ENCODE results near the gene NCBP2L. TPM values are rescaled to one million over a fixed set of nuclear protein-coding genes. Genes with fewer than 3 reads are reported as not detected.

Gene NCBP2L
- total and polyA plus RNA-seq, 11 donors = not detected

DNA sequence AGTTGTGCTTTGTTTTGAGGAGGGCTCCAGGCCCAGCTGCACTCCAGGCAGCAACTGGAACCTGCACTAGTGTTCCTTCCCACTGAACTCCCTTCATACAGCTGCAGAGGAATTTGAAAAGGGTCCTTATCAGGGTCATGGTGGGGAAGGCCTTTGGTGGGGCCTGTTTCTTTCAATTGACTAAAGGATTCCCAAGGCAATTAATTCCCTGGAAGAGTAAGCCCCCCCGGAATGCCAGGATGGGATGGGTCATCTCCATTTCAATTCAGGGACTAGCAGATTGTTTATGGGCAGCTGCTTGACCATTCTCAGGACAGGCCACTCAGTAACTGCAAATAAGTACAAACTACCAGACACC, 47.3 kb upstream of the NCBP2L start:
- peaks cover 0 to 6% (median 0%) of the 10 kb centered on the region in 9 donors for H3K27me3 ChIP-seq
- DNase-seq = no peak
- H3K4me1 ChIP-seq = peaks cover 3 to 90% (median 55%) of the 10 kb centered on the region in 12 donors
- intact Hi-C loops (cut with DNase I) = loop anchor here in 1 of 10 donors (10.0 kb wide), 1 partner anchor 95 kb away; the partner anchor contains the start of gene MID2
- no peak overlapping the region for H3K4me3 ChIP-seq
- TF ChIP-seq POLR2A (IDR thresholded peaks at IDR 0.05) = no peak
- H3K27ac ChIP-seq = peak overlapping the region in 9 of 12 donors; percentile 51 to 81 (median 76)
- no peaks in the 10 kb centered on the region for H3K9me3 ChIP-seq
- no peak for ATAC-seq
- H3K36me3 ChIP-seq = no peaks in the 10 kb centered on the region
- 42 to 62% (median 55%) methylated on average over 1 of the region's 1 CpG for WGBS, 4 donors

- H3K4me1 ChIP-seq = peaks cover 3 to 83% (median 52%) of the 10 kb centered on the region in 12 donors
- intact Hi-C loops (cut with DNase I) = loop anchor here in 1 of 10 donors (10.0 kb wide), 1 partner anchor 94 kb away; the partner anchor contains the start of gene MID2
- no peak overlapping the region for H3K4me3 ChIP-seq
- TF ChIP-seq POLR2A (IDR thresholded peaks at IDR 0.05) = no peak
- TF ChIP-seq, protein P1, sequence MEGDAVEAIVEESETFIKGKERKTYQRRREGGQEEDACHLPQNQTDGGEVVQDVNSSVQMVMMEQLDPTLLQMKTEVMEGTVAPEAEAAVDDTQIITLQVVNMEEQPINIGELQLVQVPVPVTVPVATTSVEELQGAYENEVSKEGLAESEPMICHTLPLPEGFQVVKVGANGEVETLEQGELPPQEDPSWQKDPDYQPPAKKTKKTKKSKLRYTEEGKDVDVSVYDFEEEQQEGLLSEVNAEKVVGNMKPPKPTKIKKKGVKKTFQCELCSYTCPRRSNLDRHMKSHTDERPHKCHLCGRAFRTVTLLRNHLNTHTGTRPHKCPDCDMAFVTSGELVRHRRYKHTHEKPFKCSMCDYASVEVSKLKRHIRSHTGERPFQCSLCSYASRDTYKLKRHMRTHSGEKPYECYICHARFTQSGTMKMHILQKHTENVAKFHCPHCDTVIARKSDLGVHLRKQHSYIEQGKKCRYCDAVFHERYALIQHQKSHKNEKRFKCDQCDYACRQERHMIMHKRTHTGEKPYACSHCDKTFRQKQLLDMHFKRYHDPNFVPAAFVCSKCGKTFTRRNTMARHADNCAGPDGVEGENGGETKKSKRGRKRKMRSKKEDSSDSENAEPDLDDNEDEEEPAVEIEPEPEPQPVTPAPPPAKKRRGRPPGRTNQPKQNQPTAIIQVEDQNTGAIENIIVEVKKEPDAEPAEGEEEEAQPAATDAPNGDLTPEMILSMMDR (IDR thresholded peaks at IDR 0.05) = no peak
- DNase-seq = no peak
- peaks cover 0 to 6% (median 0%) of the 10 kb centered on the region in 9 donors for H3K27me3 ChIP-seq
- WGBS, 4 donors = 47 to 64% (median 56%) methylated on average over 8 to 9 of the region's 9 CpGs
- H3K27ac ChIP-seq = peak overlapping the region in 11 of 12 donors; percentile 51 to 81 (median 75)
- no peak for ATAC-seq
- H3K36me3 ChIP-seq = no peaks in the 10 kb centered on the region
- H3K9me3 ChIP-seq = no peaks in the 10 kb centered on the region
Observed at GRCh38 chrX:107730991-107731766, 46.4 kb upstream of the NCBP2L start.

GRCh38 chrX:107731831-107732502, 45.6 kb upstream of the NCBP2L start:
- ATAC-seq = peak; percentile 80 to 91 (median 83)
- intact Hi-C loops (cut with DNase I) = loop anchor here in 1 of 10 donors (10.0 kb wide), 1 partner anchor 93 kb away; the partner anchor contains the start of gene MID2
- peaks cover 0 to 6% (median 0%) of the 10 kb centered on the region in 9 donors for H3K27me3 ChIP-seq
- H3K27ac ChIP-seq = peak overlapping the region; percentile 32 to 81 (median 75)
- peaks cover 3 to 83% (median 50%) of the 10 kb centered on the region in 12 donors for H3K4me1 ChIP-seq
- H3K4me3 ChIP-seq = no peak overlapping the region
- 6 to 26% (median 16%) methylated on average over 7 of the region's 7 CpGs for WGBS, 4 donors
- H3K9me3 ChIP-seq = no peaks in the 10 kb centered on the region
- no peaks in the 10 kb centered on the region for H3K36me3 ChIP-seq
- peak; percentile 88 to 94 (median 90) for DNase-seq
- TF ChIP-seq, protein P1 (IDR thresholded peaks at IDR 0.05) = no peak
- TF ChIP-seq POLR2A (IDR thresholded peaks at IDR 0.05) = no peak

GRCh38 chrX:107733686-107734085, 43.8 kb upstream of the NCBP2L start:
- Histone ChIP-seq H3K4me1 (peaks cover 3 to 88% (median 52%) of the 10 kb centered on the region in 12 donors), H3K9me3 (no peaks in the 10 kb centered on the region), H3K27ac (peak overlapping the region in 9 of 12 donors; percentile 18 to 66 (median 47)), H3K27me3 (peaks cover 0 to 6% (median 0%) of the 10 kb centered on the region in 9 donors), H3K36me3 (no peaks in the 10 kb centered on the region), H3K4me3 (no peak overlapping the region)
- 48 to 74% (median 73%) methylated on average over 4 of the region's 4 CpGs for WGBS, 4 donors
- no peak for DNase-seq
- intact Hi-C loops (cut with DNase I) = loop anchor here in 1 of 10 donors (10.0 kb wide), 1 partner anchor 91 kb away; the partner anchor contains the start of gene MID2
- no peak for ATAC-seq
- TF ChIP-seq, protein P1 (IDR thresholded peaks at IDR 0.05) = no peak
- no peak for TF ChIP-seq POLR2A (IDR thresholded peaks at IDR 0.05)

All from heart left ventricle (tissue), 16 donors.